Measurements from ENCODE around the gene SEMA4C.
A peak's percentile ranks its signal among the peaks of the same experiment; 100 is the strongest.
"Not testable (repeated sequence)": the region's sequence is repeated elsewhere in the genome, so short reads cannot be mapped to it uniquely, and the experiment has no call there.

SEMA4C gene

GRCh38 chr2:96863575-96864342, 6.1 kb downstream of the SEMA4C start:
- no peak for DNase-seq

GRCh38 chr2:96863056-96863455, 6.8 kb downstream of the SEMA4C start:
- not testable (repeated sequence) for DNase-seq

GRCh38 chr2:96861074-96861473, 8.8 kb downstream of the SEMA4C start:
- DNase-seq = no peak

GRCh38 chr2:96860065-96861029, 9.5 kb downstream of the SEMA4C start:
- peak; percentile 63 for DNase-seq

- DNase-seq = no peak
These were observed 10.2 kb downstream of the SEMA4C start for GRCh38 chr2:96859681-96860064.

- no peak for DNase-seq
These were observed 10.7 kb downstream of the SEMA4C start for GRCh38 chr2:96859099-96859649.

- peak; percentile 97 for DNase-seq
These were observed 12.1 kb downstream of the SEMA4C start, which contains the start of gene ANKRD39 for GRCh38 chr2:96857667-96858372. Gene ANKRD39 (minus strand): TSS chr2:96858016. CDS start chr2:96857987, 29 bp downstream.

- peak; percentile 33 for DNase-seq
These were observed 12.9 kb downstream of the SEMA4C start for GRCh38 chr2:96856776-96857666.

GRCh38 chr2:96853321-96853720, 16.6 kb downstream of the SEMA4C start:
- no peak for DNase-seq

- no peak for DNase-seq
These were observed 17.2 kb downstream of the SEMA4C start for GRCh38 chr2:96852667-96853066.

- no peak for DNase-seq
These were observed 21.6 kb downstream of the SEMA4C start for GRCh38 chr2:96848264-96848663.

GRCh38 chr2:96847586-96847985, 22.3 kb downstream of the SEMA4C start:
- no peak for DNase-seq

- no peak for DNase-seq
These were observed 23.1 kb downstream of the SEMA4C start for GRCh38 chr2:96846825-96847224.

GRCh38 chr2:96844405-96844808, 25.5 kb downstream of the SEMA4C start:
- no peak for DNase-seq

- DNase-seq = no peak
These were observed 26.2 kb downstream of the SEMA4C start, which contains the start of gene ANKRD23 for GRCh38 chr2:96843538-96844268. Gene ANKRD23 (minus strand): TSS chr2:96844021. CDS start chr2:96843992, 29 bp downstream.

GRCh38 chr2:96842600-96842999, 27.3 kb downstream of the SEMA4C start:
- DNase-seq = no peak

GRCh38 chr2:96841701-96842495, 28.0 kb downstream of the SEMA4C start:
- DNase-seq = no peak

- DNase-seq = no peak
These were observed 29.7 kb downstream of the SEMA4C start for GRCh38 chr2:96839875-96840850.

Measured in stimulated activated CD4-positive, alpha-beta T cell treated with anti-CD3 and anti-CD28 coated beads, Interleukin-4, amount 100 ng/mL, for 1 hour (primary cell).